ENCODE data around the gene MRPS27. TPM values are rescaled to one million over a fixed set of nuclear protein-coding genes. Genes with fewer than 3 reads are reported as not detected.

Gene MRPS27
- total and polyA plus RNA-seq, 9 of the 15 experiments (the other 6 are each of a cell fraction or from before 2014, with no cell fraction given): 73.6 to 144 (median 106) TPM

GRCh38 chr5:72351376-72351775 is 31.3 kb upstream of the MRPS27 start (continued):
- TF ChIP-seq ZNF274 (IDR thresholded peaks at IDR 0.05; ENCODE audit: borderline replicate concordance, low read depth, low read length) (no peak), PPARD (CRISPR knock-in tag; IDR thresholded peaks at IDR 0.05) (no peak)

- Histone ChIP-seq H3K4me3 (no peak overlapping the region), H3K9ac (ENCODE audit: insufficient read depth in 1 of 2, low read depth in 2 of 2, low read length in 2 of 2) (no peak overlapping the region), H4K20me1 (replicated peaks; ENCODE audit: control insufficient read depth, insufficient read depth, low read length) (no peaks in the 10 kb centered on the region), H3K9me3 (replicated peaks; ENCODE audit: control insufficient read depth, insufficient read depth, low read depth, low read length) (no peaks in the 10 kb centered on the region), H2AFZ (ENCODE audit: low read depth, low read length) (no peak overlapping the region), H3K36me3 (ENCODE audit: control insufficient read depth, insufficient read depth, low read length) (peaks cover 28% of the 10 kb centered on the region; the same call in 2 of the 3 replicates), H3K9me1 (ENCODE audit: control insufficient read depth, insufficient read depth, low read length) (no peaks in the 10 kb centered on the region), H3K4me1 (replicated peaks in 1 of 2; ENCODE audit: control insufficient read depth in 2 of 2, insufficient read depth in 2 of 2, low read length in 2 of 2) (no peaks in the 10 kb centered on the region), H3K27ac (ENCODE audit: extremely low read depth, low read depth, low read length) (no peak overlapping the region), H3K4me2 (ENCODE audit: insufficient read depth, low read length) (no peak overlapping the region), H3K79me2 (ENCODE audit: control insufficient read depth, insufficient read depth, low read length) (no peaks in the 10 kb centered on the region), H3K27me3 (ENCODE audit: control insufficient read depth in 2 of 2, insufficient read depth in 2 of 2, low read length in 2 of 2) (no peaks in the 10 kb centered on the region)
- DNase-seq (ENCODE audit: extremely low read depth in 1 of 4, low spot score in 3 of 4) (no peak), FAIRE-seq (peak; percentile 52), ATAC-seq (no peak)
- in situ Hi-C loops (cut with MboI) (no loop called here), intact Hi-C loops (cut with micrococcal nuclease) (no loop called here)
- TF ChIP-seq PKNOX1 (IDR thresholded peaks at IDR 0.05) (no peak), FIP1L1 (IDR thresholded peaks at IDR 0.05; ENCODE audit: low read depth, low read length, poor library complexity, severe bottlenecking) (no peak), FOSL1 (tag; conservative IDR thresholded peaks at IDR 0.05) (peak; percentile 65), BRCA1 (IDR thresholded peaks at IDR 0.05) (no peak), BRCA1 (CRISPR knock-in tag; IDR thresholded peaks at IDR 0.05) (no peak), ATF3 (IDR thresholded peaks at IDR 0.05) (peak; percentile 29; the same call in 1 of the 2 replicates), ATF3 (CRISPR knock-in tag; conservative IDR thresholded peaks at IDR 0.05) (no peak)
- TF ChIP-seq, protein P1, sequence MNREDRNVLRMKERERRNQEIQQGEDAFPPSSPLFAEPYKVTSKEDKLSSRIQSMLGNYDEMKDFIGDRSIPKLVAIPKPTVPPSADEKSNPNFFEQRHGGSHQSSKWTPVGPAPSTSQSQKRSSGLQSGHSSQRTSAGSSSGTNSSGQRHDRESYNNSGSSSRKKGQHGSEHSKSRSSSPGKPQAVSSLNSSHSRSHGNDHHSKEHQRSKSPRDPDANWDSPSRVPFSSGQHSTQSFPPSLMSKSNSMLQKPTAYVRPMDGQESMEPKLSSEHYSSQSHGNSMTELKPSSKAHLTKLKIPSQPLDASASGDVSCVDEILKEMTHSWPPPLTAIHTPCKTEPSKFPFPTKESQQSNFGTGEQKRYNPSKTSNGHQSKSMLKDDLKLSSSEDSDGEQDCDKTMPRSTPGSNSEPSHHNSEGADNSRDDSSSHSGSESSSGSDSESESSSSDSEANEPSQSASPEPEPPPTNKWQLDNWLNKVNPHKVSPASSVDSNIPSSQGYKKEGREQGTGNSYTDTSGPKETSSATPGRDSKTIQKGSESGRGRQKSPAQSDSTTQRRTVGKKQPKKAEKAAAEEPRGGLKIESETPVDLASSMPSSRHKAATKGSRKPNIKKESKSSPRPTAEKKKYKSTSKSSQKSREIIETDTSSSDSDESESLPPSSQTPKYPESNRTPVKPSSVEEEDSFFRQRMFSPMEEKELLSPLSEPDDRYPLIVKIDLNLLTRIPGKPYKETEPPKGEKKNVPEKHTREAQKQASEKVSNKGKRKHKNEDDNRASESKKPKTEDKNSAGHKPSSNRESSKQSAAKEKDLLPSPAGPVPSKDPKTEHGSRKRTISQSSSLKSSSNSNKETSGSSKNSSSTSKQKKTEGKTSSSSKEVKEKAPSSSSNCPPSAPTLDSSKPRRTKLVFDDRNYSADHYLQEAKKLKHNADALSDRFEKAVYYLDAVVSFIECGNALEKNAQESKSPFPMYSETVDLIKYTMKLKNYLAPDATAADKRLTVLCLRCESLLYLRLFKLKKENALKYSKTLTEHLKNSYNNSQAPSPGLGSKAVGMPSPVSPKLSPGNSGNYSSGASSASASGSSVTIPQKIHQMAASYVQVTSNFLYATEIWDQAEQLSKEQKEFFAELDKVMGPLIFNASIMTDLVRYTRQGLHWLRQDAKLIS (CRISPR knock-in tag; IDR thresholded peaks at IDR 0.05): no peak
- TF ChIP-seq, protein P2, sequence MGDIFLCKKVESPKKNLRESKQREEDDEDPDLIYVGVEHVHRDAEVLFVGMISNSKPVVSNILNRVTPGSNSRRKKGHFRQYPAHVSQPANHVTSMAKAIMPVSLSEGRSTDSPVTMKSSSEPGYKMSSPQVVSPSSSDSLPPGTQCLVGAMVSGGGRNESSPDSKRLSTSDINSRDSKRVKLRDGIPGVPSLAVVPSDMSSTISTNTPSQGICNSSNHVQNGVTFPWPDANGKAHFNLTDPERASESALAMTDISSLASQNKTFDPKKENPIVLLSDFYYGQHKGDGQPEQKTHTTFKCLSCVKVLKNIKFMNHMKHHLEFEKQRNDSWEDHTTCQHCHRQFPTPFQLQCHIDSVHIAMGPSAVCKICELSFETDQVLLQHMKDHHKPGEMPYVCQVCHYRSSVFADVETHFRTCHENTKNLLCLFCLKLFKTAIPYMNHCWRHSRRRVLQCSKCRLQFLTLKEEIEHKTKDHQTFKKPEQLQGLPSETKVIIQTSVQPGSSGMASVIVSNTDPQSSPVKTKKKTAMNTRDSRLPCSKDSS (IDR thresholded peaks at IDR 0.05; ENCODE audit: low read depth, partially characterized antibody): no peak
- WGBS (ENCODE audit: insufficient coverage, low coverage, missing lambda C conversion rate): 75% methylated on average over 4 of the region's 4 CpGs
- CTCF ChIA-PET (ENCODE audit: low intra/inter-chr PET ratio): no interaction called here
- POLR2A ChIA-PET: no interaction called here
- BruUV-seq (replicated peaks): no TSS peak
Measured at GRCh38 chr5:72347801-72348308, 27.8 kb upstream of the MRPS27 start.
